Caco-2 (cell line): ENCODE measurements around the gene FBXL5. TPM values are rescaled to one million over a fixed set of nuclear protein-coding genes. Genes with fewer than 3 reads are reported as not detected.

Experiments used
- BruUV-seq: library from RNA; stranded (reverse); fragments of 400-500 nt; replicated peaks from 2 replicates; lab custom pipeline; 2021; lab: Mats Ljungman, UMichigan
- CTCF ChIA-PET: fragments of 300-600 bp; sonication (Branson Sonifier 250); formaldehyde crosslinking; loops from one replicate; lab custom pipeline; 2022; ENCODE audit warnings: antibody characterized with exemption; lab: Charles Lee
- POLR2A ChIA-PET: fragments of 300-600 bp; sonication (Branson Sonifier 250); formaldehyde crosslinking; loops from one replicate; lab custom pipeline; 2022; ENCODE audit warnings: antibody characterized with exemption; lab: Charles Lee
- DNase-seq, 2 experiments: peaks; one replicate each; pipeline versions ENCODE4 v3.0.0 to v3.0.0-alpha.2; 2020 to 2022
- H3K27me3 ChIP-seq: replicated peaks from 2 replicates; pipeline ENCODE4 v1.6.0; 2011; ENCODE audit warnings: low read length; ENCODE audit not compliant: control insufficient read depth, insufficient read depth
- H3K36me3 ChIP-seq: 2 replicates; pipeline ENCODE4 v1.5.1; 2011; ENCODE audit warnings: low read length; ENCODE audit not compliant: control insufficient read depth, insufficient read depth
- H3K4me1 ChIP-seq: fragments of 250-450 bp; sonication (Bioruptor Pico); 2 replicates; pipeline ENCODE4 v1.5.1; 2020; ENCODE audit warnings: mild to moderate bottlenecking
- H3K4me3 ChIP-seq: 2 replicates; pipeline ENCODE4 v1.5.1; 2011; ENCODE audit warnings: low read depth, mild to moderate bottlenecking, control low read depth, low read length
- H3K9me3 ChIP-seq: fragments of 250-450 bp; sonication (Bioruptor Pico); 2 replicates; pipeline ENCODE4 v1.5.1; 2020; ENCODE audit warnings: mild to moderate bottlenecking, moderate library complexity
- H3K27ac Mint-ChIP-seq: one replicate; pipeline ENCODE4 v1.8.0; 2022; ENCODE audit warnings: mixed read lengths; ENCODE audit not compliant: unreplicated experiment
- H3K27me3 Mint-ChIP-seq: one replicate; pipeline ENCODE4 v1.8.0; 2022; ENCODE audit warnings: mixed read lengths; ENCODE audit not compliant: insufficient read depth, unreplicated experiment
- H3K36me3 Mint-ChIP-seq: one replicate; pipeline ENCODE4 v1.8.0; 2022; ENCODE audit warnings: mild to moderate bottlenecking, mixed read lengths; ENCODE audit not compliant: insufficient read depth, unreplicated experiment
- H3K4me1 Mint-ChIP-seq: one replicate; pipeline ENCODE4 v1.8.0; 2022; ENCODE audit warnings: low read depth, mixed read lengths; ENCODE audit not compliant: unreplicated experiment
- H3K4me3 Mint-ChIP-seq: one replicate; pipeline ENCODE4 v1.8.0; 2022; ENCODE audit warnings: mild to moderate bottlenecking, moderate library complexity, mixed read lengths; ENCODE audit not compliant: unreplicated experiment
- H3K9me3 Mint-ChIP-seq: one replicate; pipeline ENCODE4 v1.8.0; 2022; ENCODE audit warnings: mixed read lengths; ENCODE audit not compliant: unreplicated experiment
- CTCF ChIP-seq, 2 experiments: fragments of 200-600 bp in 1 of 2; IDR thresholded peaks; 1 replicate in 1 of 2; 2 replicates in 1 of 2; pipeline versions ENCODE4 v1.5.1 to v1.8.0; 2011 to 2022; ENCODE audit warnings: antibody characterized with exemption in 1 of 2, control low read depth in 1 of 2, inconsistent platforms in 1 of 2, low read depth in 1 of 2, low read length in 1 of 2, mild to moderate bottlenecking in 1 of 2, moderate library complexity in 1 of 2; ENCODE audit not compliant: insufficient read depth in 1 of 2, severe bottlenecking in 1 of 2, unreplicated experiment in 1 of 2
- intact Hi-C: fragments of 100-400 bp; cut with micrococcal nuclease; formaldehyde crosslinking; loops from one replicate; pipeline ENCODE4 v1.10.0; 2022; ENCODE audit not compliant: unreplicated experiment
- total RNA-seq: library from RNA; stranded (reverse); gene quantifications from 2 replicates; pipeline ENCODE4 v1.2.3, GENCODE V29; 2022

The FBXL5 gene
- total RNA-seq, 1 experiment from 2014 or later = 29.1 TPM

- Mint-ChIP-seq H3K4me1 (peaks cover 14% of the 10 kb centered on the region), H3K27ac (peak overlapping the region; percentile 99), H3K4me3 (peak overlapping the region; percentile 95), H3K36me3 (peaks cover 23% of the 10 kb centered on the region), H3K9me3 (no peaks in the 10 kb centered on the region), H3K27me3 (no peaks in the 10 kb centered on the region)
- POLR2A ChIA-PET = no interaction called here
- CTCF ChIA-PET = interaction anchor here (2.6 kb wide), 1 partner anchor 174 kb away, joined by 13 read pairs; no protein-coding TSS in a partner anchor
- intact Hi-C loops = loop anchor here (10.0 kb wide), 1 partner anchor 419 kb away; no protein-coding TSS in a partner anchor
- peaks cover 14% of the 10 kb centered on the region for H3K4me1 ChIP-seq
- no TSS peak for BruUV-seq
- H3K27me3 ChIP-seq = no peaks in the 10 kb centered on the region
- H3K4me3 ChIP-seq = peak overlapping the region; percentile 65
- no peak for TF ChIP-seq CTCF (IDR thresholded peaks at IDR 0.05; ENCODE audit: insufficient read depth in 1 of 2, low read depth in 1 of 2, low read length in 1 of 2, severe bottlenecking in 1 of 2, unreplicated experiment in 1 of 2)
- no peaks in the 10 kb centered on the region for H3K36me3 ChIP-seq
- no peaks in the 10 kb centered on the region for H3K9me3 ChIP-seq
- no peak for DNase-seq
Observed at GRCh38 chr4:15653420-15653819, 1.7 kb downstream of the FBXL5 start.

- ChIA-PET CTCF (no interaction called here), POLR2A (interaction anchor here (1.0 kb wide), 1 partner anchor 28 kb away, joined by 3 read pairs; the partner anchor contains the start of gene FAM200B)
- BruUV-seq = no TSS peak
Observed at GRCh38 chr4:15652841-15653240, 2.3 kb downstream of the FBXL5 start.

GRCh38 chr4:15652191-15652590 lies 3.0 kb downstream of the FBXL5 start:
- ChIA-PET POLR2A (interaction anchor here (1.0 kb wide), 1 partner anchor 29 kb away, joined by 3 read pairs; the partner anchor contains the start of gene FAM200B), CTCF (no interaction called here)
- TF ChIP-seq CTCF (IDR thresholded peaks at IDR 0.05; ENCODE audit: insufficient read depth in 1 of 2, low read depth in 1 of 2, low read length in 1 of 2, severe bottlenecking in 1 of 2, unreplicated experiment in 1 of 2) = no peak

More at GRCh38 chr4:15652841-15653240, 2.3 kb downstream of the FBXL5 start:
- intact Hi-C loops = loop anchor here (10.0 kb wide), 1 partner anchor 418 kb away; no protein-coding TSS in a partner anchor
- H3K27ac Mint-ChIP-seq = no peak overlapping the region
- peaks cover 23% of the 10 kb centered on the region for H3K36me3 Mint-ChIP-seq
- Histone ChIP-seq H3K27me3 (no peaks in the 10 kb centered on the region), H3K4me1 (peaks cover 14% of the 10 kb centered on the region), H3K4me3 (no peak overlapping the region), H3K9me3 (no peaks in the 10 kb centered on the region), H3K36me3 (no peaks in the 10 kb centered on the region)
- DNase-seq = no peak
- no peaks in the 10 kb centered on the region for H3K27me3 Mint-ChIP-seq
- peaks cover 14% of the 10 kb centered on the region for H3K4me1 Mint-ChIP-seq
- H3K4me3 Mint-ChIP-seq = peak overlapping the region; percentile 95
- no peaks in the 10 kb centered on the region for H3K9me3 Mint-ChIP-seq
- no peak for TF ChIP-seq CTCF (IDR thresholded peaks at IDR 0.05; ENCODE audit: insufficient read depth in 1 of 2, low read depth in 1 of 2, low read length in 1 of 2, severe bottlenecking in 1 of 2, unreplicated experiment in 1 of 2)

More at GRCh38 chr4:15652191-15652590, 3.0 kb downstream of the FBXL5 start:
- no peak overlapping the region for H3K4me3 Mint-ChIP-seq
- Histone ChIP-seq H3K9me3 (no peaks in the 10 kb centered on the region), H3K4me3 (no peak overlapping the region), H3K36me3 (no peaks in the 10 kb centered on the region), H3K4me1 (peaks cover 14% of the 10 kb centered on the region), H3K27me3 (no peaks in the 10 kb centered on the region)
- H3K4me1 Mint-ChIP-seq = peaks cover 14% of the 10 kb centered on the region
- no TSS peak for BruUV-seq
- no peaks in the 10 kb centered on the region for H3K27me3 Mint-ChIP-seq
- intact Hi-C loops = loop anchor here (10.0 kb wide), 1 partner anchor 417 kb away; no protein-coding TSS in a partner anchor
- H3K36me3 Mint-ChIP-seq = peaks cover 23% of the 10 kb centered on the region
- no peak overlapping the region for H3K27ac Mint-ChIP-seq
- DNase-seq = no peak
- H3K9me3 Mint-ChIP-seq = no peaks in the 10 kb centered on the region
